ENCODE data around the gene MGMT.

Gene MGMT

DNA sequence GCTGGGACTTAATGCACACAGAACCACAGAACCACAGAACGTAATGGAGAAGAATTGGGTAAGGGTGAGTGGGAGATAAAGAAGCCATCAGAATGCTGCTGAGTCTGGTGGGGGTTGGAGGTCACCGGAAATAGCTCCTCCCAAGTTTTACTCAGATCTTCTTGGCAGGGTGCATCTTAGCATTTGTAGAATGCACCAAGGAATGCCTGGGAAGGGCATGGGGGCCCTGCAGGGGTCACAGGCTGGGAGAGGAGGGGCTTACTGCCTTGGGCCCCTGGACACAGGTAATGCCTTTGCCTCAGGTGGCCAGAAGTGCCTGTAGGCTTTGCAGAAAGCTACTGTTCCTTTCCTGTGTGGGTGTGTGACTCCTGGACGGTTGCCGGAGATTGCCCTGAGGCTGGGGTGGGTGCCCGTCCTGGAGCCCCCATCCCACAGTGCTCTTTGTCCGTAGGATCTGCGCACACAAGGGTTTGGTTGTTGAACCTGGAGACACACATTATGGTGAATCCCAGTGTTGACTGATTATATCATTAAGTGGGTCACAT lies 55.1 kb downstream of the MGMT start:
- DNase-seq = no peak

DNA sequence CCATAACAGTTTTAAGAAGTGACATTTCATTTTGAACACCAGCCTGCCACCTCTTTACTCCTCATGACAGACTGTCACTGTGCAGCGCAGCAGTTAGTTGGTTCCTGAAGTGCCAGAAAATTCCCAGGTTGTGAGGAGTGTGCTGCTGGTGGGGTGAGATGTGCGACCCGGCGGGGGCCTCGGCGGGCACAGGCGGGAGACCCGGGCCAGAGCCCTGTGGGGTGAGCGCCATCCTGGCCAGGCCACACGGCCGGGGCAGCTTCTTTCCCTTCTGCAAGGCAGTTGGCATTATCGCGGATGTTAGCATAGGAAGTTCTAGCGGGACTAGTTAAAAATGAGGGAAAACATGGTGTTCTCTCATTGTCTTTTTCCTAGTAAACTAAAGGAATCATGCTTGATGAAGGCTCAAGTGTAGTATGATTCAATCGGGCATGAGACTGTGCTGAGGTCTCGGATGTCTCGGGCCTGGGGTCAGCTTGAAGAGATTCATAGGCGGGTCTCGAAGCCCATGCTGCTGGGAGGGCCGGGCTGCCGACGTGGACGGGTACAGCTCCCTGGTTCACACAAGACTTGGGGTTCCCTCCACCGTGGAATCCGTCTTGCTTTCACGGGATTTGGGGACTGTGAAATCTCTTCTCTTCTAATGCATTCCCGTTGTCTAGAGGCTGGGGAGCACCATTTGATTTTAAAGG lies 56.1 kb downstream of the MGMT start:
- DNase-seq = no peak

DNA sequence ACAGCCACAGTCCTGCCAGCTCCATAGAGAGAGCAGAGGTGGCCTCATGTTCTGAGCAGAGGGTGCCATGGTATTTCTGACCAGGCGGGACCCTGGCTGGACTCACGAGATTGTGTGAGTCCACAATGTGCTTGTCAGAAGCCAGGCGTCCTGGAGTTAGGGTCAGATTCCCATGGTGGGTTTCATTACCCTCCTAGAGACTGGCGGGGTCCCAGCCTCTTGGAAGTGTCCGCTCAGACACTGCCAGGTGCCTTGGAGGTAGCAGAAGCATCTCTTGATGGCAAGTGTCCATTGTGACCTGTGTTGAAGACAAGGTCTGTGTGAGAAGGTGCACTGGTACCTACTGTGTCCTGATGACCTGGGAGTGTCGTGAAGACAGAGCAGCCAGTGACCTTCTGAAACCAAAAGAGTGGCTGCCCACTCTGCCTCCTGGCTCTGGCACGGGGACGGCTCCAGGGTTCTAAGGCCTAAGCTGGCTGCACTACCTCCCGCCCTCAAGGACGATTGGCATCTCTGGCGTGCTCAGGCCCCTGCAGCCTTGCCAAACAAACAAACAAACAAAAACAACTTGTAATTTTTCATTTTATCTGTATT lies 56.8 kb downstream of the MGMT start:
- DNase-seq = no peak

GRCh38 chr10:129524936-129525335 lies 57.9 kb downstream of the MGMT start:
- no peak for DNase-seq

GRCh38 chr10:129525401-129525801 lies 58.4 kb downstream of the MGMT start:
- no peak for DNase-seq

DNA sequence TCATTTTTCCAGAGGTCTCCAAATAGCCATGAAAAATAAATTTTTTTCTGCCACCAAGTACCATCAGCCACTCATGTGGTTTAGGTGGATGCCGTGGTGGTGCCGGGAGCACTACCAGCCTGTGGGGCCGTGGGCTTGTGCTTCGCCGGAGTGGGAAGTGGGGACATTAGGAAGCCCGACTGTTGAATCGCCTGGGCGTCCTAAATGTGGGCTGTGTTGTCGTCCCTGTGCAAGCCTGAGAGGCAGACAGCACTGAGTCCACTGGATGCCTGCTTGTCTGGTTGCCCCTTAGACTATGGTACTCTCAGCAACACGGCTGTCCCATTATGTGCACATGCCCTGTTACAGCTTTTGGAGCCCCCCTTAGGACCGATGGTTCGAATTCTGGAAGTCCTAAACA lies 59.9 kb downstream of the MGMT start:
- no peak for DNase-seq

GRCh38 chr10:129528376-129528978 lies 61.4 kb downstream of the MGMT start:
- DNase-seq = no peak

DNA sequence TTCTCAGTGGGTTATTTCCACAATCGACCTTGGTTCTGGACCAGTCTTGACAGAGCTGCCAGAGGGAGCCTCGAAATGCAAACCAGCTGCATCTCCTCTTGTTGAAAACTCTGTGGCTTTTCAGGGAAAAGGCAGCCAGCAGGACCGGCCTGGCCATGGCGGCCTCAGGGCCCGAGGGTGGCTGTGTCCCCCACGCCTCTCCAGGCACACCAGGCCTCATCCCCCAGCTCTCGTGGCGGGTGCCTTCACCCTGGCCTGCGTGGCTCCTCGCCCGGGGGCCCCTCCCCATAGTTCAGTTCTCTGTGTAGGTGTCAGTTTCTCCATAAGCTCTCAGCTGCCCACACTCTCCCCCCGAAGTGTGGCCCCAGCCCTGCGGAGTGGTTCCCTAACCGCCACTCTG lies 63.5 kb downstream of the MGMT start:
- DNase-seq = no peak

DNA sequence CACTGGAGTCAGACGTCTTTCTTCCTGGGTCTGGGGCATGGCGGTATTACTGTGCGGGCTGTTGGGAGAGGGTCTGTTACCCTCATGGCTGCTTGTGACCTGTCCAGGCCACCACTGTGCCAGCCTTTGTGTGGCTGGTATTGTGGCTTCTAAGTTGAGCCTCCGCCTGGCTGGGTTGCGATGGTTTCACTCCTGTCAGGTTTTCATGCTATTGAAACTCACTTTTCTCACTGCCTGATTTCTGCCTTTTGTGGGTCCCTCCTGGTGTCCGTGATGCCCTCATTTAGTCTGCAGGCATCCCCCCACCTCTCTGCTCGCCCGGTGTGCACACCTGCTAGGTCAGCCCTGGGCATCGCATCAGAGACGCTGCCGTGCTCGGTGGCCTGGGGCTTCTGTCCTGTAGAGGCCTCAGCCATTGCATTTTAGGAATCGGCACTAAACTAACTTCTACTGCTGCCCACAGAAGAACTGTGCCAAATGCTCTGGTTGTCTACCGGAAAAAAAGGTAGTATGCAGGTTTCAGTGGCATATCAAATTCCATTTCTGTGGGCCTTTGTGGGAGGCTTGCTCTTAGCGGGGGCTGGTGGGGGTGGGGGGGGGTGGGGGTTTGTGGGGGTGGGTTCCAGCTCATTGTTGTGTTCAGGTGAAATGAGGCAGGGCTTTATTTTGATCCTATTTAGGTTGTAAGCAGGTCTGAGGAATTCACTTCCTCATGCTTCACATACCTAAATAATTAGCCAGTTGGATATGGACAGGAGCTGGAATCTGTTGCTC lies 64.3 kb downstream of the MGMT start:
- no peak for DNase-seq

GRCh38 chr10:129531969-129532660 lies 65.1 kb downstream of the MGMT start:
- no peak for DNase-seq

DNA sequence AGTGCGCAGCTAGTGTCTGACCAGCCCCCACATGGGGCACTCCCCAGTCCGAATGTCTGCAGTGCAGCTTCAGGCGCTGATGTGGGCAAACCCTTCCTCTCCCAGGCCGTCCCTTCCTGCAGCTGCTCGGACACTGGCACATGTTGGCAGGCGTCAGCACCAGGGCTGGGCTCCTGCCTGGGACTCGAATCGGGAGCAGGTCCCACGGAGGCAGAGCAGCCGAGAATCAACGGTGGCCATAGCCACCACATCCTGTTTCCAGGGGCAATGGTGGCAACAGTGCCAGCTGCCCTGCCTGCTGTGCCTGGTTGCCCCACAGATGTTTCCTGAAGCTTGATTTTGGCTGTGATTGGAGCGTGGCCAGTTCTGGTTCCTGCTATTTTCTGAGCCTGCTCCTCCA lies 65.8 kb downstream of the MGMT start:
- DNase-seq = no peak

DNA sequence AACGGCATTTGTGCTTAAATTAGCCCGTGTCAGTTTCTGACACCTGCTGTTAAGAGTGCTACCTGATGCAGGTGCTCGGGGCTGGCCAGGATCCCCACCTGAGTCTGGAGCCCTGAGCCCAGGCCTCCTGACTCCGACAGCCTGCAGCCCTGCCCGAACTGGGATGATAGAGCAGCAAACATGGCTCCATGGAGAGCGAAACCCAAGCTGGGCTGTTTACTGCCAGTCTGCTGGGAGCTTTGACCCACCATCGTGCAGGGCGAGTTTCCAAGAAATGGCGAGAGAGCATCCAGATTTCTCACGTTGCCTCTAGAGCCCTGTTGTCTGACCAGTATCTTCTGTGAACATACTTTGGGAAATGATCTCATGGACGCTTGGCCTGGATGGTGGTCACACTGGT lies 66.2 kb downstream of the MGMT start:
- no peak for DNase-seq

DNA sequence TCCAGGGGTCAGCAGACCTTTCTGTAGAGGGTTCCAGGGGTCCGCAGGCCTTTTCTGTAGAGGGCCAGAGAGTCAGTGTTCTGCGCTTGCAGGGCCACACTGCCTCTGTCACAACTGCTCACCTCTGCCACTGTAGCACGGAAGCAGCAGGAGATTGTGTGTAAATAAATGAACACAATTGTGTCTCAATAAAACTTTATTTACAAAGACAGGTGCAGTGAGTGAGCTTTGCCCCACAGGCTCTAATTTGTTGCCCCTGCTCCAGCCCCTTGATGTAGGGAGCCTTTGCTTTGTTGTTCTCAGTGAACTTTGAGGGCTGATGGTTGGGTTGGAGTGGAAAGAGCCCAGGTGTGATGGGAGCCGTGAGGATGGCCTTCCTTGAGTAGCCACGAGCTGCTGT lies 67.8 kb downstream of the MGMT start:
- no peak for DNase-seq

- no peak for DNase-seq
Observed at GRCh38 chr10:129536336-129536735, 69.3 kb downstream of the MGMT start.

DNA sequence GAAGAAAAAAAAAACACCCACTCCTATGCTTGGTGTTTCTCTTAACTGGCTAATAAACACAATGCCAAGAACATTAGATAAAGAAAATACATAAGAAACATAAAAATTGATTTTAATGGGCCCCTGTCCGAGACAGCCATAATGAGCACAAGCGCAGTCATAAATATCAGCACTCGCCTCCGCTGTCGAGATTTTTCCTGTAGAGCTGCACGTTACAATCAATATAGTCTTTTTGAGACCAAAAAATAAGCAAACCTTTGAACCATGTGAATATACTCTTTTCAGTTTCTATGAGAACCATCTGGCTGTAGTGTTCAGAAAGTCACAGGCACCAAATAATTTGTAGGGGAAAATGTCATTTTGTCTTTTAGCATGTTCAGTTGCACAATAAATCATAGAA lies 70.1 kb downstream of the MGMT start:
- no peak for DNase-seq

DNA sequence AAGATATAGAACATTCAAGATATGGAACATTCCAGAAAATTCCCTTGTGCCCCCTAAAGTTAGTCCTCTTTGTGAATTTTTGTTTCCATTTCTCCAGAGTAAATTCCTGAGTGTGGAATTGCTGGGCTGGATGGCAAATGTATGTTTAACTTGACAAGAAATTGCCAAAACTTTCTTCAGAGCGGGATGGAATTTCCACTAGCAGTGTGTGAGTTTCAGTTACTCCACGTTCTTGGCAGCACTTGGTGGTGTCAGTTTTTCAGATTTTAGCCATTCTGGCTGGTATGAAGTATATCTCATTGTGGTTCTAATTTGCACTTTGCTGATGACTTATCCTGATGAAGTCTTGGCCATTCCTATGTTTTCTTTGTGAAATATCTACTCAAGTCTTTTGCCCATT lies 71.2 kb downstream of the MGMT start:
- DNase-seq = no peak

GRCh38 chr10:129541200-129541599 lies 74.2 kb downstream of the MGMT start:
- DNase-seq = no peak

DNA sequence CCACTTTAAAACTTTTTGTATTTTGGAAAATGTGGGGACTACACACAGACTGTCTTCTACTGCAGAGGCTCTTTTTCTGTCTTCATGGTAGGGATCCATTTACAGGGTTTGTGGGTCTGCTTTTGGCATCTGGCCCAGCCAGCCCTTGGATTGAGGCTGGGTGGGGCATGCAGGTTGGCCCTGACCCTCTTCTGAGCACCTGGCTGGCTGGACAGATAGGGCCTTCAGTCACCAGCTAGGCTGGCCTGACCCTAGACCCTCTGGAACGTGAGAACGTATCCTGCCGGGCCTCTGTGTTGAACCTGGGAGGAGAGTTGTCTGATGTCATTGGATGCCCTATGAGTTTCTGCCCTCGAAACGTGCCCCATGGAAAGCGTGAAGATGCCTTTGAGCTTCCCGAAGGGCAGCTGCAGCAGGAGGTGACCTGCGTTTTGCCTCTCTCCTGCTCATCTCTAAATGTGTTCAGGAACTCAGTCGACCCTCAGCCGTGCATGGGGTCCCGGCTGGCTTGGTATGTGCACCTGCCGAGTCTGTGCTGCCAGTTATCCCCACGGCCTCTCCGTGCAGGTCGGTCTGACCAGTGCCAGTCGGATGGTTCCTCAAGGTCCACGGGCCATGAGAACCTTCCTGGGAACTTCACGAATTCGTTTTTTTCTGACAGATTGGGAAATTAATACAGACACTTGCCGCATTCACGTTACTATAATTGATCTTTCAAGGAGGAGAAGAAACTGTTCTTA lies 74.9 kb downstream of the MGMT start:
- DNase-seq = no peak

GRCh38 chr10:129542589-129542988 lies 75.5 kb downstream of the MGMT start:
- DNase-seq = no peak

- no peak for DNase-seq
Observed at GRCh38 chr10:129544205-129545202, 77.5 kb downstream of the MGMT start.

- DNase-seq = no peak
Observed at GRCh38 chr10:129545261-129545660, 78.2 kb downstream of the MGMT start.

Measured in NCI-H1930 (cell line).